RPMI7951 (cell line): ENCODE measurements around the gene TBCD. TPM values are rescaled to one million over a fixed set of nuclear protein-coding genes. Genes with fewer than 3 reads are reported as not detected.
"Not testable (repeated sequence)": the region's sequence is repeated elsewhere in the genome, so short reads cannot be mapped to it uniquely, and the experiment has no call there.

Source experiments
- DNase-seq: peaks from one replicate; pipeline ENCODE4 v3.0.0-alpha.2; 2012; ENCODE audit warnings: low read depth
- total RNA-seq: library from RNA; depleted of rRNA; stranded (reverse); fragments of >200 nt; shearing (Covaris generic); gene quantifications from 2 replicates; pipeline ENCODE4 v1.2.3, GENCODE V29; 2014

The TBCD gene
- total RNA-seq, 1 experiment from 2014 or later: 18.4 TPM

- no peak for DNase-seq
These were observed 22.2 kb upstream of the TBCD start for GRCh38 chr17:82729479-82730260.

- DNase-seq: no peak
These were observed 19.6 kb upstream of the TBCD start for GRCh38 chr17:82732118-82732743.

GRCh38 chr17:82734987-82735866, 16.6 kb upstream of the TBCD start, which contains the start of gene FN3K:
Gene FN3K (plus strand): TSS chr17:82735615. CDS start chr17:82735637, 22 bp downstream.
- DNase-seq: peak; percentile 33

- no peak for DNase-seq
These were observed 15.2 kb upstream of the TBCD start for GRCh38 chr17:82736511-82737185.

- peak; percentile 23 for DNase-seq
These were observed 13.6 kb upstream of the TBCD start for GRCh38 chr17:82737967-82738877.

GRCh38 chr17:82740906-82741759, 10.7 kb upstream of the TBCD start:
- DNase-seq: no peak

GRCh38 chr17:82743344-82744219, 8.3 kb upstream of the TBCD start:
- no peak for DNase-seq

- not testable (repeated sequence) for DNase-seq
These were observed 7.1 kb upstream of the TBCD start for GRCh38 chr17:82744736-82745135.

GRCh38 chr17:82745524-82745923, 6.3 kb upstream of the TBCD start:
- DNase-seq: no peak

- DNase-seq: no peak
These were observed 3.1 kb upstream of the TBCD start for GRCh38 chr17:82748756-82749155.

GRCh38 chr17:82750241-82750908, 1.5 kb upstream of the TBCD start:
- DNase-seq: no peak

GRCh38 chr17:82751171-82751570, 694 bp upstream of the TBCD start:
- no peak for DNase-seq

GRCh38 chr17:82752371-82753200, 721 bp downstream of the TBCD start:
- DNase-seq: peak; percentile 37

GRCh38 chr17:82753201-82753464, 1.3 kb downstream of the TBCD start:
- no peak for DNase-seq

- no peak for DNase-seq
These were observed 2.7 kb downstream of the TBCD start for GRCh38 chr17:82754297-82755208.

GRCh38 chr17:82756166-82756565, 4.3 kb downstream of the TBCD start:
- DNase-seq: no peak
